Gastrocnemius medialis (tissue), 4 donors: ENCODE data around the gene STPG4. TPM values are rescaled to one million over a fixed set of nuclear protein-coding genes. Genes with fewer than 3 reads are reported as not detected.

Experiments
- ATAC-seq, 2 donors: fragments of 150-250 bp; one replicate each; pipeline ENCODE4 v1.9.1; 2016
- DNase-seq, 2 donors: peaks; one replicate each; pipeline ENCODE4 v3.0.0-alpha.2; 2019
- H3K27ac ChIP-seq, 4 donors: fragments of 200-600 bp; sonication (generic); 1 replicate in 1 of 4; 2 replicates in 3 of 4; pipeline ENCODE4 v1.5.1; 2016 to 2018; ENCODE audit warnings: mild to moderate bottlenecking in 2 of 4, moderate library complexity in 1 of 4
- H3K27me3 ChIP-seq, 3 donors: fragments of 200-600 bp; sonication (generic) in 2 of 3; 1 replicate in 1 of 3; 2 replicates in 2 of 3; pipeline versions ENCODE4 v1.5.1 to v1.6.0; 2016 to 2019; ENCODE audit warnings: mild to moderate bottlenecking in 1 of 3, moderate library complexity in 1 of 3
- H3K36me3 ChIP-seq, 2 donors: fragments of 200-600 bp; sonication (generic) in 1 of 2; one replicate each; pipeline ENCODE4 v1.5.1; 2017 to 2018
- H3K4me1 ChIP-seq, 2 donors: fragments of 200-600 bp; sonication (generic) in 1 of 2; one replicate each; pipeline ENCODE4 v1.5.1; 2016 to 2017; ENCODE audit warnings: mild to moderate bottlenecking in 2 of 2
- H3K4me3 ChIP-seq, 4 donors: fragments of 200-600 bp; sonication (generic) in 3 of 4; 1 replicate in 1 of 4; 2 replicates in 3 of 4; pipeline ENCODE4 v1.5.1; 2016 to 2019; ENCODE audit warnings: mild to moderate bottlenecking in 2 of 4
- H3K9me3 ChIP-seq, 3 donors: fragments of 200-600 bp; sonication (generic) in 2 of 3; 1 replicate in 1 of 3; 2 replicates in 2 of 3; pipeline ENCODE4 v1.5.1; 2016 to 2019
- POLR2A ChIP-seq, 2 donors: fragments of 450-650 bp; IDR thresholded peaks; one replicate each; pipeline ENCODE4 v1.6.1; 2017; ENCODE audit warnings: antibody characterized with exemption in 2 of 2, mild to moderate bottlenecking in 2 of 2, moderate library complexity in 2 of 2
- in situ Hi-C, 4 donors: fragments of 200-750 bp; cut with MboI; loops; one replicate each; pipeline versions ENCODE4 v1.15.0 to v1.8.0; 2017; ENCODE audit warnings: low sequenced_read_pairs in 4 of 4
- intact Hi-C: fragments of 100-400 bp; cut with DNase I; formaldehyde crosslinking; loops from one replicate; pipeline ENCODE4 v1.15.1; 2023; ENCODE audit warnings: low total_unique reads
- total RNA-seq, 4 donors: library from RNA; depleted of rRNA; stranded (reverse); fragments of >200 nt; gene quantifications; one replicate each; pipeline versions ENCODE4 v1.1.0 to v1.2.3, GENCODE V29; 2016
- TF ChIP-seq, protein P1 (sequence below), 5 experiments: fragments of 450-650 bp in 3 of 5; fragments of 200-600 bp in 2 of 5; sonication (generic) in 2 of 5; IDR thresholded peaks in 4 of 5; conservative IDR thresholded peaks in 1 of 5; 1 replicate in 4 of 5; 2 replicates in 1 of 5; pipeline ENCODE4 v1.5.1; 2016 to 2019; ENCODE audit warnings: antibody characterized with exemption in 5 of 5, mild to moderate bottlenecking in 3 of 5, moderate library complexity in 3 of 5

STPG4 gene
- total RNA-seq, 4 donors from 2014 or later = 0.33 TPM; not detected in 3

DNA sequence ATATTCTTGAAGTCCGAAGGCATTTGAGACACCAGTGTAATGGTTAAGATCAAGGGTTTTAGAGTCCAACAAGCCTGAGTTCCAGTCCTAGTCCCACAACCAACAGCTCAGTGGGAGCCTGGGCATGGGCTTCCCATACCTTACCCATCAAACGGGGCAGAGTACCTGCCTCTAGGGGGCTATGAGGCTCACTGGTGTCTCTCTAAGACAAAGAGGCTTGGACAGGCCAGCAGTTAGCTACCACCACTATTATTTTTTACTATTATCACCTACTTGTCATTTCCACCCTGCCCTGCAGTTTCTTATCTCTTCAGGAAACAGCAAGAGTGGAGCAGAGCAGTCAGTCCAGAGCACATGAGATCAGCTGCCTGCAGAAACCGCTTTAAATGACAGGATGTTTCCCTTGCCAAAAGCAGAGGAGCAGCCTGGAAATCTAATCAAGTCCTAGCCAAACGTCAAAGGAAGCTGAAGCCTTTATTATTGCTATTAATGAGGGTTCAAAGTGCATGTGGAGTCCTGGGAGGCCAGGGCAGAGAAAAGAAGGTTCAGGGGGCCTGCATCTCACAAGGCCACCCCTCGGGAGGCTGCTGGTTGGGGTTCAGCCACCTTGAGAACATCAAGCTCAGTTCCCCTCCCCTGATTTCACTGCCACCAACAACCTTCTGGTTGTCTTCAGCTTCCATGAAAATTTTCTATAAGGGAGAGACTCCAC lies 66.6 kb downstream of the STPG4 start:
- intact Hi-C loops = no loop called here
- Histone ChIP-seq H3K27me3 (no peaks in the 10 kb centered on the region), H3K4me1 (peaks cover 25 to 43% of the 10 kb centered on the region in 2 donors), H3K9me3 (no peaks in the 10 kb centered on the region), H3K27ac (peak overlapping the region in 2 of 4 donors; percentile 45 to 66), H3K36me3 (no peaks in the 10 kb centered on the region), H3K4me3 (no peak overlapping the region)
- DNase-seq = no peak
- TF ChIP-seq, protein P1, sequence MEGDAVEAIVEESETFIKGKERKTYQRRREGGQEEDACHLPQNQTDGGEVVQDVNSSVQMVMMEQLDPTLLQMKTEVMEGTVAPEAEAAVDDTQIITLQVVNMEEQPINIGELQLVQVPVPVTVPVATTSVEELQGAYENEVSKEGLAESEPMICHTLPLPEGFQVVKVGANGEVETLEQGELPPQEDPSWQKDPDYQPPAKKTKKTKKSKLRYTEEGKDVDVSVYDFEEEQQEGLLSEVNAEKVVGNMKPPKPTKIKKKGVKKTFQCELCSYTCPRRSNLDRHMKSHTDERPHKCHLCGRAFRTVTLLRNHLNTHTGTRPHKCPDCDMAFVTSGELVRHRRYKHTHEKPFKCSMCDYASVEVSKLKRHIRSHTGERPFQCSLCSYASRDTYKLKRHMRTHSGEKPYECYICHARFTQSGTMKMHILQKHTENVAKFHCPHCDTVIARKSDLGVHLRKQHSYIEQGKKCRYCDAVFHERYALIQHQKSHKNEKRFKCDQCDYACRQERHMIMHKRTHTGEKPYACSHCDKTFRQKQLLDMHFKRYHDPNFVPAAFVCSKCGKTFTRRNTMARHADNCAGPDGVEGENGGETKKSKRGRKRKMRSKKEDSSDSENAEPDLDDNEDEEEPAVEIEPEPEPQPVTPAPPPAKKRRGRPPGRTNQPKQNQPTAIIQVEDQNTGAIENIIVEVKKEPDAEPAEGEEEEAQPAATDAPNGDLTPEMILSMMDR (IDR thresholded peaks at IDR 0.05 in 4 of 5, conservative IDR thresholded peaks at IDR 0.05 in 1 of 5) = no peak
- TF ChIP-seq POLR2A (IDR thresholded peaks at IDR 0.05) = no peak
- in situ Hi-C loops = no loop called here
- ATAC-seq = peak; percentile 65 to 68

DNA sequence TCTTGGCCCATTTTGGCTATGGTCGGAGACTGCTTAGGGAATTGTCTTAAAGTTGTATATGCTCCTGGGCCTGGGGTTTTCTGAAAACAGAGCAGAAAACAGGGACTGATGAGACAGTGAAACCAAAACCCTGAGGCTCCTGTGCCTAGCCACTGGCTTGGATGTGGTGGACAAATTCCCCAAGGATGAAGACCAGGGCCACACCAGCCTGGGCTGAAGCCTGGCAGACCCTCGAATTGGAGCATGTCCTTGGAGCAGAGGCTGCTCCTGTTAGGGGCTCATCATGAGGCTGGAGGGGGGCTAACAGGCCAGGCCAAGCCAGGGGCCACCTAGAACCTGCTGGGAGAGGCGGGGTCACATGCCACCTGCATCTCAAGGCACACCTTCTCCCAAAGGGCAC lies 68.1 kb downstream of the STPG4 start:
- intact Hi-C loops (no loop called here), in situ Hi-C loops (no loop called here)
- TF ChIP-seq POLR2A (IDR thresholded peaks at IDR 0.05) = no peak
- TF ChIP-seq, protein P1 (IDR thresholded peaks at IDR 0.05 in 4 of 5, conservative IDR thresholded peaks at IDR 0.05 in 1 of 5) = no peak
- H3K9me3 ChIP-seq = no peaks in the 10 kb centered on the region
- no peaks in the 10 kb centered on the region for H3K27me3 ChIP-seq
- H3K36me3 ChIP-seq = no peaks in the 10 kb centered on the region
- DNase-seq (no peak), ATAC-seq (no peak)
- H3K4me3 ChIP-seq = no peak overlapping the region
- H3K27ac ChIP-seq = peak overlapping the region; percentile 0 to 38 (median 24)
- H3K4me1 ChIP-seq = peaks cover 25 to 45% of the 10 kb centered on the region in 2 donors

DNA sequence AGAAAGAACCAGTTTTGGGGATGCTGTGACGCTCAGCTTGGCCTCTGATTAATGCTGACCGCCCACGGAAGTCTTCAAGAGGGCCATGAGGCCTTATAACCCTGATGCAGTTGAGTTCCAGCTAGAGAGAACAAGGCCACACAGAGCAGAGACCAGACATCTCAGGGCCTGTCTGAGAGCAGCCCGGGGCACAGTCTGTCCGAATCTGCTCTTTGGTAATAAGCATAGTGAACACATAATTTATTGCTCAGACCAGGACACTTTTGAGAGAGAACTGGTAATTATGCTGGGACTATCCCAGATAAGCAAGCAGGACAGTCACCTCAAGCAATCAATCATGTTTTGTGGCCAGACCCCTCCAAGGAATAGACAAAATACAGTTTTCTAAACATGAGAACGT lies 68.5 kb downstream of the STPG4 start:
- Histone ChIP-seq H3K4me3 (no peak overlapping the region), H3K36me3 (no peaks in the 10 kb centered on the region), H3K27ac (peak overlapping the region; percentile 0 to 38 (median 24)), H3K9me3 (no peaks in the 10 kb centered on the region), H3K27me3 (no peaks in the 10 kb centered on the region), H3K4me1 (peaks cover 25 to 45% of the 10 kb centered on the region in 2 donors)
- in situ Hi-C loops = no loop called here
- ATAC-seq (peak; percentile 39 to 53), DNase-seq (no peak)
- intact Hi-C loops = no loop called here
- TF ChIP-seq POLR2A (IDR thresholded peaks at IDR 0.05) = no peak
- TF ChIP-seq, protein P1 (IDR thresholded peaks at IDR 0.05 in 4 of 5, conservative IDR thresholded peaks at IDR 0.05 in 1 of 5) = no peak

DNA sequence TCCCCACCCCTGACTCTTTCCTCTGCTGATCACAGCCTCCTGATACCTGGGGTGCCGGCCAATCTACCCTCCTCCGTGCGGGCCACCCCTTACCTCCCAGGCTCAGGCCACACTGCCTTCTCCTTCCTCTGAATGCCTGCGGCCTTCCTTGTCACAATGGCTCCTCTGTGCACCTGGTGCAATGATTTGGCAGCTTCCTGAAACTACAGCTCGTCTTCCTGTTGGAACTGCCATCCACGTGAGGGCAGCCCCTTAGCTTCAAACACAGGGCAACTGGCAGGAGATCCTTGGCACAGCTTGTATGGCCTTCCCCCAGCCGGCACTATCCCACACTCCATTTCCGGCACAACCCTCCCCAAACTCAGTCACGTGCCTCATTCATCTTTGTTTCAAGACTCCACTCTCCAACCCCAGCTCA lies 69.0 kb downstream of the STPG4 start:
- H3K36me3 ChIP-seq = no peaks in the 10 kb centered on the region
- peak overlapping the region; percentile 0 to 38 (median 24) for H3K27ac ChIP-seq
- peaks cover 25 to 45% of the 10 kb centered on the region in 2 donors for H3K4me1 ChIP-seq
- no peaks in the 10 kb centered on the region for H3K27me3 ChIP-seq
- in situ Hi-C loops (no loop called here), intact Hi-C loops (no loop called here)
- no peak for DNase-seq
- TF ChIP-seq, protein P1 (IDR thresholded peaks at IDR 0.05 in 4 of 5, conservative IDR thresholded peaks at IDR 0.05 in 1 of 5) = no peak
- no peak for TF ChIP-seq POLR2A (IDR thresholded peaks at IDR 0.05)
- ATAC-seq = peak in 1 of 2 donors; percentile 17
- H3K4me3 ChIP-seq = peak overlapping the region in 1 of 4 donors; percentile 3
- H3K9me3 ChIP-seq = no peaks in the 10 kb centered on the region
